GM23338 (cell line): Measurements from ENCODE around the gene PGAM1. TPM values are rescaled to one million over a fixed set of nuclear protein-coding genes. Genes with fewer than 3 reads are reported as not detected.
A peak's percentile ranks its signal among the peaks of the same experiment; 100 is the strongest.

Source experiments
- ATAC-seq: fragments of 200-7000 bp; cut with Tn5 transposase; 3 replicates; pipeline ENCODE4 v1.9.1; 2020
- DNase-seq: peaks from one replicate; pipeline ENCODE4 v3.0.0-alpha.2; 2015; ENCODE audit warnings: low spot score
- H2AFZ ChIP-seq: fragments of 200-600 bp; sonication (generic); 2 replicates; pipeline ENCODE4 v1.8.0; 2016; ENCODE audit warnings: antibody characterized with exemption, mild to moderate bottlenecking, moderate library complexity
- H3F3A ChIP-seq: fragments of 200-600 bp; sonication (generic); replicated peaks from 2 replicates; pipeline ENCODE4 v1.8.0; 2017; ENCODE audit warnings: antibody characterized with exemption, mixed run types, low read depth
- H3K27ac ChIP-seq: fragments of 200-600 bp; sonication (generic); 2 replicates; pipeline ENCODE4 v1.6.1; 2016; ENCODE audit warnings: low read depth
- H3K27me3 ChIP-seq: fragments of 200-600 bp; sonication (generic); 2 replicates; pipeline ENCODE4 v1.8.0; 2016; ENCODE audit warnings: mild to moderate bottlenecking, mixed run types, moderate library complexity; ENCODE audit not compliant: insufficient read depth
- H3K36me3 ChIP-seq: fragments of 200-600 bp; sonication (generic); 2 replicates; pipeline ENCODE4 v1.8.0; 2016; ENCODE audit warnings: mild to moderate bottlenecking; ENCODE audit not compliant: insufficient read depth
- H3K4me1 ChIP-seq: fragments of 200-600 bp; sonication (generic); 2 replicates; pipeline ENCODE4 v1.8.0; 2016; ENCODE audit warnings: mild to moderate bottlenecking, moderate library complexity; ENCODE audit not compliant: insufficient read depth
- H3K4me2 ChIP-seq: fragments of 200-600 bp; sonication (generic); 2 replicates; pipeline ENCODE4 v1.7.1; 2017; ENCODE audit warnings: mixed run types
- H3K4me3 ChIP-seq: fragments of 200-600 bp; sonication (generic); 2 replicates; pipeline ENCODE4 v1.6.1; 2016; ENCODE audit warnings: mixed run types
- H3K79me2 ChIP-seq: fragments of 200-600 bp; sonication (generic); replicated peaks from 2 replicates; pipeline ENCODE4 v1.8.0; 2017; ENCODE audit warnings: mild to moderate bottlenecking; ENCODE audit not compliant: insufficient read depth
- H3K9me2 ChIP-seq: fragments of 200-600 bp; sonication (generic); 2 replicates; pipeline ENCODE4 v1.8.0; 2017; ENCODE audit not compliant: insufficient read depth
- H4K20me1 ChIP-seq: fragments of 200-600 bp; sonication (generic); replicated peaks from 2 replicates; pipeline ENCODE4 v1.8.0; 2017; ENCODE audit warnings: mild to moderate bottlenecking; ENCODE audit not compliant: insufficient read depth
- H3K27ac Mint-ChIP-seq: 2 replicates; pipeline ENCODE4 v1.8.0; 2020; ENCODE audit warnings: inconsistent platforms, mild to moderate bottlenecking, moderate library complexity, mixed read lengths
- H3K27me3 Mint-ChIP-seq: 3 replicates; pipeline ENCODE4 v1.8.0; 2022; ENCODE audit warnings: low read depth, mild to moderate bottlenecking, moderate library complexity, mixed read lengths, inconsistent platforms; ENCODE audit not compliant: insufficient read depth, poor library complexity
- H3K36me3 Mint-ChIP-seq: 3 replicates; pipeline ENCODE4 v1.8.0; 2021; ENCODE audit warnings: low read depth, mild to moderate bottlenecking, inconsistent platforms, moderate library complexity, mixed read lengths
- H3K4me1 Mint-ChIP-seq: 3 replicates; pipeline ENCODE4 v1.8.0; 2020; ENCODE audit warnings: mild to moderate bottlenecking, inconsistent platforms, mixed read lengths
- H3K4me3 Mint-ChIP-seq: 3 replicates; pipeline ENCODE4 v1.8.0; 2021; ENCODE audit warnings: moderate library complexity, mild to moderate bottlenecking, inconsistent platforms, mixed read lengths
- H3K9me3 Mint-ChIP-seq: 3 replicates; pipeline ENCODE4 v1.8.0; 2020; ENCODE audit warnings: moderate library complexity, mild to moderate bottlenecking, inconsistent platforms, mixed read lengths
- CREB1 ChIP-seq: fragments of 250-450 bp; sonication (Bioruptor Pico); IDR thresholded peaks from 2 replicates; pipeline ENCODE4 v1.5.0; 2020; ENCODE audit warnings: low read depth, mild to moderate bottlenecking, moderate library complexity
- CTCF ChIP-seq, 2 experiments: fragments of 200-600 bp in 1 of 2; sonication (generic) in 1 of 2; conservative IDR thresholded peaks; 2 replicates each; pipeline versions ENCODE4 v1.5.1 to v1.6.1; 2016 to 2017; ENCODE audit warnings: antibody characterized with exemption in 2 of 2, low read depth in 2 of 2, mild to moderate bottlenecking in 2 of 2, moderate library complexity in 1 of 2
- ETS1 ChIP-seq: IDR thresholded peaks from 2 replicates; pipeline ENCODE4 v1.6.1; 2016; ENCODE audit warnings: antibody characterized with exemption
- EZH2 ChIP-seq: fragments of 200-600 bp; sonication (generic); IDR thresholded peaks from one replicate; pipeline ENCODE4 v1.8.0; 2017; ENCODE audit warnings: antibody characterized with exemption, mild to moderate bottlenecking, low read depth; ENCODE audit not compliant: unreplicated experiment
- EZH2phosphoT487 ChIP-seq: fragments of 200-600 bp; sonication (generic); IDR thresholded peaks from one replicate; pipeline ENCODE4 v1.8.1; 2018; ENCODE audit warnings: antibody characterized with exemption; ENCODE audit not compliant: unreplicated experiment
- JUNB ChIP-seq: IDR thresholded peaks from one replicate; pipeline ENCODE4 v1.6.1; 2016; ENCODE audit warnings: antibody characterized with exemption; ENCODE audit not compliant: unreplicated experiment
- NANOG ChIP-seq: IDR thresholded peaks from 2 replicates; pipeline ENCODE4 v1.6.1; 2016; ENCODE audit warnings: antibody characterized with exemption, borderline replicate concordance
- POLR2AphosphoS5 ChIP-seq: IDR thresholded peaks from 2 replicates; pipeline ENCODE4 v1.6.1; 2016; ENCODE audit warnings: antibody characterized with exemption, low read depth
- REST ChIP-seq: IDR thresholded peaks from one replicate; pipeline ENCODE4 v1.6.1; 2018; ENCODE audit warnings: antibody characterized with exemption; ENCODE audit not compliant: unreplicated experiment
- STAT1 ChIP-seq: IDR thresholded peaks from one replicate; pipeline ENCODE4 v1.6.1; 2016; ENCODE audit warnings: antibody characterized with exemption; ENCODE audit not compliant: unreplicated experiment
- ZNF114 ChIP-seq: fragments of 250-450 bp; sonication (Bioruptor Pico); IDR thresholded peaks from 2 replicates; pipeline ENCODE4 v1.5.0; 2020; ENCODE audit warnings: mild to moderate bottlenecking, moderate library complexity
- ZNF331 ChIP-seq: fragments of 250-450 bp; sonication (Bioruptor Pico); IDR thresholded peaks from 2 replicates; pipeline ENCODE4 v1.5.0; 2020; ENCODE audit warnings: low read depth, mild to moderate bottlenecking, moderate library complexity
- ZNF462 ChIP-seq: fragments of 250-450 bp; sonication (Bioruptor Pico); IDR thresholded peaks from 2 replicates; pipeline ENCODE4 v1.5.0; 2020; ENCODE audit warnings: mild to moderate bottlenecking, moderate library complexity
- polyA plus RNA-seq: library from polyadenylated mRNA; unstranded; fragments of >200 nt; fragmentation: Nextera tagmentation; extraction: Ambion mirVana; gene quantifications from 2 replicates; pipeline ENCODE4 v1.2.1, GENCODE V29; 2016
- total RNA-seq: library from RNA; depleted of rRNA; stranded (reverse); fragments of >200 nt; shearing (Covaris generic); gene quantifications from 2 replicates; pipeline ENCODE4 v1.2.3, GENCODE V29; 2014

PGAM1 gene
- total and polyA plus RNA-seq, 2 experiments from 2014 or later: 497 to 930 TPM

- Histone ChIP-seq H4K20me1 (no peaks in the 10 kb centered on the region), H3K36me3 (no peaks in the 10 kb centered on the region), H3K79me2 (no peaks in the 10 kb centered on the region), H3K27ac (no peak overlapping the region), H3K4me3 (no peak overlapping the region), H3K27me3 (no peaks in the 10 kb centered on the region), H3K9me2 (no peaks in the 10 kb centered on the region), H2AFZ (0 out of 2 replicates have a peak overlapping the region, but pooled peaks have one; percentile 59), H3F3A (peaks cover 13% of the 10 kb centered on the region; the same call in 1 of the 2 replicates), H3K4me2 (no peak overlapping the region), H3K4me1 (no peaks in the 10 kb centered on the region; the same call in 1 of the 2 replicates)
- H3K4me3 Mint-ChIP-seq: no peak overlapping the region
- H3K36me3 Mint-ChIP-seq: no peaks in the 10 kb centered on the region
- no peak overlapping the region for H3K27ac Mint-ChIP-seq
- no peaks in the 10 kb centered on the region for H3K9me3 Mint-ChIP-seq
- no peak for ATAC-seq
- no peaks in the 10 kb centered on the region for H3K27me3 Mint-ChIP-seq
- no peak for DNase-seq
- H3K4me1 Mint-ChIP-seq: peaks cover 6% of the 10 kb centered on the region; the same call in 2 of the 3 replicates
- TF ChIP-seq STAT1 (no peak), ZNF331 (CRISPR knock-in tag) (no peak), ZNF114 (CRISPR knock-in tag) (no peak), EZH2 (no peak), JUNB (no peak), NANOG (no peak), CREB1 (CRISPR knock-in tag) (no peak), POLR2AphosphoS5 (no peak), EZH2phosphoT487 (no peak), ETS1 (no peak), REST (no peak), CTCF (conservative IDR thresholded peaks at IDR 0.05; ENCODE audit: low read depth in 2 of 2) (no peak), ZNF462 (CRISPR knock-in tag) (no peak)
These were observed 17.4 kb upstream of the PGAM1 start for GRCh38 chr10:97408496-97408992.
